Measurements from ENCODE around the gene EFNA1. TPM values are rescaled to one million over a fixed set of nuclear protein-coding genes. Genes with fewer than 3 reads are reported as not detected.
"Not testable (repeated sequence)": the region's sequence is repeated elsewhere in the genome, so short reads cannot be mapped to it uniquely, and the experiment has no call there.

EFNA1 gene
- polyA plus RNA-seq, 1 donor: 96.1 TPM

GRCh38 chr1:155158991-155159390, 31.3 kb downstream of the EFNA1 start:
- Histone ChIP-seq H3K4me3 (ENCODE audit: low read length) (no peak overlapping the region), H3K36me3 (ENCODE audit: control insufficient read depth, insufficient read depth, low read length) (no peaks in the 10 kb centered on the region), H3K27ac (ENCODE audit: low read length) (no peak overlapping the region), H3K27me3 (ENCODE audit: control insufficient read depth, insufficient read depth, low read length) (no peaks in the 10 kb centered on the region), H3K4me1 (ENCODE audit: control insufficient read depth, insufficient read depth, low read length) (no peaks in the 10 kb centered on the region), H3K9me3 (ENCODE audit: control insufficient read depth, low read depth, low read length) (no peaks in the 10 kb centered on the region)
- 83% methylated on average over 1 of the region's 1 CpG for WGBS (ENCODE audit: insufficient coverage, low lambda C conversion rate)
- DNase-seq: no peak

- H3K4me3 ChIP-seq (ENCODE audit: low read length): no peak overlapping the region
- no peaks in the 10 kb centered on the region for H3K9me3 ChIP-seq (ENCODE audit: control insufficient read depth, low read depth, low read length)
- WGBS (ENCODE audit: insufficient coverage, low lambda C conversion rate): no CpG with 5 or more reads among the region's 8 CpGs
- DNase-seq: no peak
- no peak overlapping the region for H3K27ac ChIP-seq (ENCODE audit: low read length)
- no peaks in the 10 kb centered on the region for H3K27me3 ChIP-seq (ENCODE audit: control insufficient read depth, insufficient read depth, low read length)
- H3K36me3 ChIP-seq (ENCODE audit: control insufficient read depth, insufficient read depth, low read length): no peaks in the 10 kb centered on the region
- H3K4me1 ChIP-seq (ENCODE audit: control insufficient read depth, insufficient read depth, low read length): no peaks in the 10 kb centered on the region
Measured at GRCh38 chr1:155160128-155160527, 32.5 kb downstream of the EFNA1 start.

- no CpG with 5 or more reads among the region's 6 CpGs for WGBS (ENCODE audit: insufficient coverage, low lambda C conversion rate)
Measured at GRCh38 chr1:155162631-155163030, 35.0 kb downstream of the EFNA1 start.

GRCh38 chr1:155163785-155164184, 36.1 kb downstream of the EFNA1 start:
- H3K4me3 ChIP-seq (ENCODE audit: low read length); H3K36me3 ChIP-seq (ENCODE audit: control insufficient read depth, insufficient read depth, low read length); H3K9me3 ChIP-seq (ENCODE audit: control insufficient read depth, low read depth, low read length); DNase-seq; H3K27ac ChIP-seq (ENCODE audit: low read length); H3K27me3 ChIP-seq (ENCODE audit: control insufficient read depth, insufficient read depth, low read length): not testable (repeated sequence)
- H3K4me1 ChIP-seq (ENCODE audit: control insufficient read depth, insufficient read depth, low read length): peaks cover 11% of the 10 kb centered on the region
- no CpG with 5 or more reads among the region's 4 CpGs for WGBS (ENCODE audit: insufficient coverage, low lambda C conversion rate)

More at GRCh38 chr1:155162631-155163030, 35.0 kb downstream of the EFNA1 start:
- H3K4me1 ChIP-seq (ENCODE audit: control insufficient read depth, insufficient read depth, low read length); H3K4me3 ChIP-seq (ENCODE audit: low read length); DNase-seq; H3K36me3 ChIP-seq (ENCODE audit: control insufficient read depth, insufficient read depth, low read length); H3K27me3 ChIP-seq (ENCODE audit: control insufficient read depth, insufficient read depth, low read length); H3K27ac ChIP-seq (ENCODE audit: low read length); H3K9me3 ChIP-seq (ENCODE audit: control insufficient read depth, low read depth, low read length): not testable (repeated sequence)

GRCh38 chr1:155164625-155165024, 36.9 kb downstream of the EFNA1 start:
- not testable (repeated sequence) for H3K4me3 ChIP-seq (ENCODE audit: low read length); H3K27me3 ChIP-seq (ENCODE audit: control insufficient read depth, insufficient read depth, low read length); H3K9me3 ChIP-seq (ENCODE audit: control insufficient read depth, low read depth, low read length); H3K36me3 ChIP-seq (ENCODE audit: control insufficient read depth, insufficient read depth, low read length); DNase-seq; H3K27ac ChIP-seq (ENCODE audit: low read length)
- no CpG with 5 or more reads among the region's 11 CpGs for WGBS (ENCODE audit: insufficient coverage, low lambda C conversion rate)
- H3K4me1 ChIP-seq (ENCODE audit: control insufficient read depth, insufficient read depth, low read length): peaks cover 11% of the 10 kb centered on the region

- Histone ChIP-seq H3K27ac (ENCODE audit: low read length) (peak overlapping the region; percentile 5), H3K4me1 (ENCODE audit: control insufficient read depth, insufficient read depth, low read length) (peaks cover 11% of the 10 kb centered on the region), H3K27me3 (ENCODE audit: control insufficient read depth, insufficient read depth, low read length) (no peaks in the 10 kb centered on the region), H3K4me3 (ENCODE audit: low read length) (no peak overlapping the region), H3K36me3 (ENCODE audit: control insufficient read depth, insufficient read depth, low read length) (peaks cover 19% of the 10 kb centered on the region), H3K9me3 (ENCODE audit: control insufficient read depth, low read depth, low read length) (no peaks in the 10 kb centered on the region)
- DNase-seq: no peak
- no CpG with 5 or more reads among the region's 8 CpGs for WGBS (ENCODE audit: insufficient coverage, low lambda C conversion rate)
Measured at GRCh38 chr1:155166051-155166470, 38.4 kb downstream of the EFNA1 start.

GRCh38 chr1:155166471-155167165, 38.9 kb downstream of the EFNA1 start:
- peaks cover 11% of the 10 kb centered on the region for H3K4me1 ChIP-seq (ENCODE audit: control insufficient read depth, insufficient read depth, low read length)
- H3K9me3 ChIP-seq (ENCODE audit: control insufficient read depth, low read depth, low read length): no peaks in the 10 kb centered on the region
- no peak overlapping the region for H3K4me3 ChIP-seq (ENCODE audit: low read length)
- H3K27ac ChIP-seq (ENCODE audit: low read length): peak overlapping the region; percentile 30
- DNase-seq: peak in 1 of 2 donors; percentile 55
- no CpG with 5 or more reads among the region's 27 CpGs for WGBS (ENCODE audit: insufficient coverage, low lambda C conversion rate)
- peaks cover 19% of the 10 kb centered on the region for H3K36me3 ChIP-seq (ENCODE audit: control insufficient read depth, insufficient read depth, low read length)
- H3K27me3 ChIP-seq (ENCODE audit: control insufficient read depth, insufficient read depth, low read length): no peaks in the 10 kb centered on the region

- peak; percentile 80 to 84 for DNase-seq
- WGBS (ENCODE audit: insufficient coverage, low lambda C conversion rate): no CpG with 5 or more reads among the region's 28 CpGs
Measured at GRCh38 chr1:155167166-155168104, 39.8 kb downstream of the EFNA1 start.

GRCh38 chr1:155168105-155168445, 40.4 kb downstream of the EFNA1 start:
- DNase-seq; H3K27me3 ChIP-seq (ENCODE audit: control insufficient read depth, insufficient read depth, low read length); H3K4me3 ChIP-seq (ENCODE audit: low read length); H3K27ac ChIP-seq (ENCODE audit: low read length); H3K9me3 ChIP-seq (ENCODE audit: control insufficient read depth, low read depth, low read length): not testable (repeated sequence)
- no CpG with 5 or more reads among the region's 4 CpGs for WGBS (ENCODE audit: insufficient coverage, low lambda C conversion rate)
- H3K36me3 ChIP-seq (ENCODE audit: control insufficient read depth, insufficient read depth, low read length): peaks cover 19% of the 10 kb centered on the region
- peaks cover 19% of the 10 kb centered on the region for H3K4me1 ChIP-seq (ENCODE audit: control insufficient read depth, insufficient read depth, low read length)

More at GRCh38 chr1:155167166-155168104, 39.8 kb downstream of the EFNA1 start:
- Histone ChIP-seq H3K9me3 (ENCODE audit: control insufficient read depth, low read depth, low read length) (no peaks in the 10 kb centered on the region), H3K36me3 (ENCODE audit: control insufficient read depth, insufficient read depth, low read length) (peaks cover 19% of the 10 kb centered on the region), H3K4me3 (ENCODE audit: low read length) (peak overlapping the region; percentile 17), H3K27ac (ENCODE audit: low read length) (peak overlapping the region; percentile 62), H3K27me3 (ENCODE audit: control insufficient read depth, insufficient read depth, low read length) (no peaks in the 10 kb centered on the region), H3K4me1 (ENCODE audit: control insufficient read depth, insufficient read depth, low read length) (peaks cover 18% of the 10 kb centered on the region)

GRCh38 chr1:155168456-155169210, 41.0 kb downstream of the EFNA1 start:
- H3K36me3 ChIP-seq (ENCODE audit: control insufficient read depth, insufficient read depth, low read length): peaks cover 19% of the 10 kb centered on the region
- no peaks in the 10 kb centered on the region for H3K9me3 ChIP-seq (ENCODE audit: control insufficient read depth, low read depth, low read length)
- no peak overlapping the region for H3K4me3 ChIP-seq (ENCODE audit: low read length)
- H3K27ac ChIP-seq (ENCODE audit: low read length): no peak overlapping the region
- peaks cover 19% of the 10 kb centered on the region for H3K4me1 ChIP-seq (ENCODE audit: control insufficient read depth, insufficient read depth, low read length)
- DNase-seq: no peak
- no CpG with 5 or more reads among the region's 10 CpGs for WGBS (ENCODE audit: insufficient coverage, low lambda C conversion rate)
- H3K27me3 ChIP-seq (ENCODE audit: control insufficient read depth, insufficient read depth, low read length): peaks cover 4% of the 10 kb centered on the region

Data from large intestine (tissue), 3 donors.